Duodenal mucosa (tissue), 2 donors: ENCODE data around the gene KCNMA1.

Source experiments
- H3K27ac ChIP-seq: one replicate; pipeline ENCODE4 v1.7.0; 2013; ENCODE audit warnings: low read depth, low read length
- H3K27me3 ChIP-seq, 2 donors: one replicate each; pipeline ENCODE4 v1.7.0; 2013; ENCODE audit warnings: low read length in 2 of 2, control low read depth in 1 of 2; ENCODE audit not compliant: insufficient read depth in 2 of 2, control insufficient read depth in 1 of 2
- H3K36me3 ChIP-seq, 2 donors: one replicate each; pipeline ENCODE4 v1.7.0; 2013; ENCODE audit warnings: low read length in 2 of 2, control low read depth in 1 of 2; ENCODE audit not compliant: insufficient read depth in 2 of 2, control insufficient read depth in 1 of 2
- H3K4me1 ChIP-seq, 2 donors: one replicate each; pipeline ENCODE4 v1.7.0; 2013; ENCODE audit warnings: low read length in 2 of 2, control low read depth in 1 of 2; ENCODE audit not compliant: insufficient read depth in 2 of 2, control insufficient read depth in 1 of 2
- H3K4me3 ChIP-seq, 2 donors: one replicate each; pipeline ENCODE4 v1.7.0; 2013; ENCODE audit warnings: low read length in 2 of 2, low read depth in 1 of 2
- H3K9ac ChIP-seq, 2 donors: one replicate each; pipeline ENCODE4 v1.7.0; 2013; ENCODE audit warnings: low read length in 2 of 2, low read depth in 1 of 2
- H3K9me3 ChIP-seq, 2 donors: one replicate each; pipeline ENCODE4 v1.7.0; 2013; ENCODE audit warnings: low read length in 2 of 2, control low read depth in 1 of 2; ENCODE audit not compliant: control insufficient read depth in 1 of 2

The KCNMA1 gene

GRCh38 chr10:76905251-76905650, 732.4 kb downstream of the KCNMA1 start:
- H3K27ac ChIP-seq = no peak overlapping the region
- H3K27me3 ChIP-seq = no peaks in the 10 kb centered on the region
- no peaks in the 10 kb centered on the region for H3K9me3 ChIP-seq

GRCh38 chr10:76903387-76903945, 734.1 kb downstream of the KCNMA1 start:
- H3K27me3 ChIP-seq = no peaks in the 10 kb centered on the region
- no peak overlapping the region for H3K4me3 ChIP-seq
- H3K36me3 ChIP-seq = no peaks in the 10 kb centered on the region

More at GRCh38 chr10:76905251-76905650, 732.4 kb downstream of the KCNMA1 start:
- Histone ChIP-seq H3K9ac (no peak overlapping the region), H3K4me1 (no peaks in the 10 kb centered on the region), H3K4me3 (no peak overlapping the region), H3K36me3 (no peaks in the 10 kb centered on the region)

GRCh38 chr10:76902949-76903348, 734.7 kb downstream of the KCNMA1 start:
- H3K36me3 ChIP-seq = no peaks in the 10 kb centered on the region
- no peaks in the 10 kb centered on the region for H3K9me3 ChIP-seq
- H3K9ac ChIP-seq = no peak overlapping the region
- H3K27me3 ChIP-seq = no peaks in the 10 kb centered on the region
- no peaks in the 10 kb centered on the region for H3K4me1 ChIP-seq
- H3K4me3 ChIP-seq = no peak overlapping the region
- H3K27ac ChIP-seq = no peak overlapping the region

More at GRCh38 chr10:76903387-76903945, 734.1 kb downstream of the KCNMA1 start:
- Histone ChIP-seq H3K9ac (no peak overlapping the region), H3K27ac (no peak overlapping the region), H3K9me3 (no peaks in the 10 kb centered on the region), H3K4me1 (no peaks in the 10 kb centered on the region)

- no peak overlapping the region for H3K4me3 ChIP-seq
- H3K27ac ChIP-seq = no peak overlapping the region
- no peaks in the 10 kb centered on the region for H3K27me3 ChIP-seq
- no peaks in the 10 kb centered on the region for H3K9me3 ChIP-seq
- no peaks in the 10 kb centered on the region for H3K36me3 ChIP-seq
- no peak overlapping the region for H3K9ac ChIP-seq
- no peaks in the 10 kb centered on the region for H3K4me1 ChIP-seq
Measured at GRCh38 chr10:76901701-76902100, 735.9 kb downstream of the KCNMA1 start.

GRCh38 chr10:76899490-76899889, 738.1 kb downstream of the KCNMA1 start:
- Histone ChIP-seq H3K27ac (no peak overlapping the region), H3K4me1 (no peaks in the 10 kb centered on the region), H3K27me3 (no peaks in the 10 kb centered on the region), H3K9me3 (no peaks in the 10 kb centered on the region), H3K9ac (no peak overlapping the region), H3K36me3 (no peaks in the 10 kb centered on the region), H3K4me3 (no peak overlapping the region)

- H3K9ac ChIP-seq = no peak overlapping the region
- no peaks in the 10 kb centered on the region for H3K9me3 ChIP-seq
- H3K36me3 ChIP-seq = no peaks in the 10 kb centered on the region
- H3K4me3 ChIP-seq = no peak overlapping the region
- H3K4me1 ChIP-seq = no peaks in the 10 kb centered on the region
- H3K27ac ChIP-seq = no peak overlapping the region
- H3K27me3 ChIP-seq = no peaks in the 10 kb centered on the region
Measured at GRCh38 chr10:76892766-76893479, 744.7 kb downstream of the KCNMA1 start.

GRCh38 chr10:76887223-76888010, 750.2 kb downstream of the KCNMA1 start:
- Histone ChIP-seq H3K36me3 (no peaks in the 10 kb centered on the region), H3K4me1 (no peaks in the 10 kb centered on the region), H3K9ac (no peak overlapping the region), H3K27me3 (no peaks in the 10 kb centered on the region), H3K27ac (no peak overlapping the region), H3K9me3 (no peaks in the 10 kb centered on the region), H3K4me3 (no peak overlapping the region)

GRCh38 chr10:76885816-76886215, 751.8 kb downstream of the KCNMA1 start:
- Histone ChIP-seq H3K4me3 (no peak overlapping the region), H3K27ac (no peak overlapping the region), H3K27me3 (peaks cover 0 to 2% of the 10 kb centered on the region in 2 donors), H3K9me3 (no peaks in the 10 kb centered on the region), H3K36me3 (no peaks in the 10 kb centered on the region), H3K4me1 (no peaks in the 10 kb centered on the region), H3K9ac (no peak overlapping the region)

DNA sequence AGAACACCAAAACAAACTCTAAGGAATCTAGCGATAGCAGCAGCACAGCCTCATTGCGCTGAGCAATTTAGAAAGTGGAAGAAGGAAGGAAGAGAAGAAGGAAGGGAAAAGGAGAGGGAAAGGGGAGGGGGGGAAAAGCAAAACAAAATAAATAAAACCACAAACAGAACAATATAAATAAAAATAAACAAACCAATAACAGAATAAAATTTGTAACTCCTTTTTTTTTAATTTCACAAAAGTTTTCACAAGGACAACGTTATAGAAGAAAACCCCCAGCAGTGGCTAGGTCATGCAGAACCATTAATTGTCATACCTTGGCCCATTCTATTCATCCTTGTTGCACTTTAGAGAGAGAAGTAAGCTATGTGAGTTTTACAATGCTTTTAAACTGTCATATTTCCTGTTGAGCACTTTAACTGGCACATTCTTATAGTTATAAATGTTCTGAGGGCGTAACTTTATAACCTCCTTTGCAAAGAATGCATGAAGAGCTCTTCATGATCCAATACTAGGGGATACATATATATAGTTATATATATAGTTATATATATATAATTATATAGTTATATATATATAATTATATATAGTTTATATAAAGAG, 752.8 kb downstream of the KCNMA1 start:
- H3K9ac ChIP-seq = no peak overlapping the region
- H3K4me1 ChIP-seq = no peaks in the 10 kb centered on the region
- H3K36me3 ChIP-seq = no peaks in the 10 kb centered on the region
- peaks cover 0 to 3% of the 10 kb centered on the region in 2 donors for H3K27me3 ChIP-seq
- H3K27ac ChIP-seq = no peak overlapping the region
- H3K4me3 ChIP-seq = no peak overlapping the region
- H3K9me3 ChIP-seq = no peaks in the 10 kb centered on the region

DNA sequence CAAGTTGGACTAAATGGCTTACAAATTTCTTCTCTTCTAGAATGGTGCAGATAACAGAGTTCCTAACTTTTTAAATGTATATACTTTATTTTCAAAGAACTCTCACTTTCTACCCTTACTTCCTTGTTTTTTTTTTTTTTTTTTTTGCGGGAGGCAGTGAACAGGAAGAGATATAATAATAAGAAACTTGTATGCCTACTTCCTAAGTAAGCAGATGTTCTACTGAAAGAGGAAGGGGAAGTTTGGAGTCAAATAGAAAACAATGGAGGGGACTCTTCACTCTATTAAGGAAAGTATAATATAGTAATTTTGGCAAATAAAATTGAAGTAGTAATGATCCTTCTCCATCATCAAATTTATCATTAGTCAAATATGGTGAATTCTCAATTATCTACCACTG, 754.0 kb downstream of the KCNMA1 start:
- Histone ChIP-seq H3K27me3 (peaks cover 0 to 3% of the 10 kb centered on the region in 2 donors), H3K9me3 (no peaks in the 10 kb centered on the region), H3K9ac (no peak overlapping the region), H3K4me3 (no peak overlapping the region), H3K27ac (no peak overlapping the region), H3K4me1 (no peaks in the 10 kb centered on the region), H3K36me3 (no peaks in the 10 kb centered on the region)
